Ammon's horn (tissue), 1 donor: ENCODE data around the gene LRRC4C.

Experiments used
- DNase-seq: peaks from one replicate; pipeline ENCODE4 v3.0.0-alpha.2; 2016; ENCODE audit warnings: low spot score

The LRRC4C gene

GRCh38 chr11:40100162-40100553 is 1359.3 kb downstream of the LRRC4C start:
- no peak for DNase-seq

- no peak for DNase-seq
These were observed 1359.9 kb downstream of the LRRC4C start for GRCh38 chr11:40099426-40100161.

- no peak for DNase-seq
These were observed 1364.0 kb downstream of the LRRC4C start for GRCh38 chr11:40095446-40095845.

- DNase-seq, result no peak
These were observed 1364.5 kb downstream of the LRRC4C start for GRCh38 chr11:40094954-40095353.

- no peak for DNase-seq
These were observed 1379.0 kb downstream of the LRRC4C start for GRCh38 chr11:40080434-40080833.
